Measurements from ENCODE around the gene PRAC1.

Gene PRAC1

DNA sequence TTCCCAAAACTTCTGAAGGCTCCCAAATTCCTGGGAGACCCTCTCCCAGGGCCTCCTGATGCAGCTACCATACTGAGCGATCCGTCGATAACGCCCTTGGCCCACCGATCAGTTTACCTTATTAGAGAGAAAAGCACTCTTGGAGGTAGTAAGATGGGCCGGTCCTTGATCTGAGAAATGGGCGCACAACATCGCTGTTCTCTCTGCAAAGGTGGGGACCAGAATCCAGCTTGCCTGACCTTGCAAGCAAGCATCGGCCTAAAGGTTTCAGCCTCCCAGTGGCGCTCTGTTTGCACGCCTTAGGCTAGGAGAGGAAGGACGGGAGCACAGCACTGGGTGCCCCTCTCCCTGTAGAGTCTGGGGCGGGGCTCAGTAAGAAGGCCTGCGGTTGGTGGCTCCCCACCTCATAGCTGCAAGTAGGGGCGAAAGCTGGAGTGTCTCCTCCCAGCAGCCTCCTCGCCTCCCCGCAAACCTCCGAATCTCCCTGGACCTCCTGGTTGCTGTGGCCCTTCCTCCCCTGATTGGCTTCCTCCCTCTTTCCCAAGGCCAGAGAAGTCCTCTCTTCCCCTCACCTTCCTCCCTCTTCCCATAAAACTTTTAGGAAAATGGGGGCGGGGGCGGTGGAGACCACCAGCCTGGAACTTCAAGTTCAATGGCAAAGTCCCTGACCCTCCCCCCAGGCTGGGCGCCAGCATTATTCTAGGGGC is at the start of gene PRAC1:
TSS of gene PRAC1 (minus strand) at position 318 of the 707 bp plus-strand sequence. CDS start at position 192, 126 bp downstream.
- DNase-seq (ENCODE audit: low spot score), result no peak

GRCh38 chr17:48770954-48771353 is 48.6 kb upstream of the PRAC1 start:
- DNase-seq (ENCODE audit: low spot score), result no peak

DNA sequence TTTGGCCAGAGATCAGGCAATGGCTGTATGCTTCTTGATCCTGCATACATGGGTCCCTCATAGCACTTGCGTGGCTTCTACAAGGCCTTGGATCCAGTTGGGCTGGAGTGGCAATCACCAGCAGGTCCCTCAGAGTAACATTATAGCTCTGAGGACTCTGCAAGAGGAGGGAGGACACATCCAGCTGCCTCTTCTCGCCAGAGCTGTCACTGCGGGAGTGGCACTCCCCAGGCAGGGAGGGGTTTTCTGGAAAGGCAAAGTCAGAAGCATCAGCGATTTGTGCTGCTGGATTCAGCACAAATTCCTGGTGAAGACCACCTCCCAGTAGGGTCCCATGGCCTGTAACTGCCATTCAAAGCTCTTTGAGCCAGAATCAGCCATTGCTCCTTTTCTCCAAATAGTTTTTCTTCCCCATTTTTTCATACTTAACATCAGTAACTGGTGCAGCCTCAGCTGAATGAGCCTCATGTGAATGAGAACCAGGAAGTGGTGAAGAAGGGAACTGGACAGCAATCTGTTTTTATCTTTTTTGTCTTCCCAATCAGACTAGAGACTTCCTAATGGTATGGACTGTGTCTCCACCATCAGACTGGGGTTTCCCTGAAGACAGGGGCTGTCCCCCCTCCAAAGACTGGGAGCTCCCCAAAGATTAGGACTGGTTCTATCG is 46.8 kb upstream of the PRAC1 start:
- no peak for DNase-seq (ENCODE audit: low spot score)

- DNase-seq (ENCODE audit: low spot score), result no peak
Measured at GRCh38 chr17:48767263-48767774, 45.0 kb upstream of the PRAC1 start.

GRCh38 chr17:48761114-48761513 is 38.8 kb upstream of the PRAC1 start:
- DNase-seq (ENCODE audit: low spot score), result no peak

DNA sequence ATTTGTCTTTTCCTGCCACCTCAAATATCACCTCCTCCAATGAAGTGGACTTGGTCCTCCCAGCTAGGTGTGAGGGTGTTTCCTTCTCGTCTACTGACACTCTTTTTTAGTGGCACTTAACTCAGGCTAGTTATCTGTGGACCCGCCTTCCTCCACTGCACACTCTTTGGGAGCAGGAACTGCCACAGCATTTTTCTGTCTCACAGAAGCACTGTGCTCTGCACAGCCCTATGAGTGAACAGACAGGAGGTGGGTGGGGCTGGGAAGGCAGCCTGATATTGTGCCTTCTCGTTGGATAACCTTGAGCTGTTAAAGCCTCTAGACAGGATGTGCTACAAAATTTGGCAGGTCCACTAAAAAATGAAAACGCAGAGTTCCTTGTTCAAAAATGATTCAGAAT is 38.1 kb upstream of the PRAC1 start:
- no peak for DNase-seq (ENCODE audit: low spot score)

GRCh38 chr17:48759288-48759687 is 37.0 kb upstream of the PRAC1 start:
- no peak for DNase-seq (ENCODE audit: low spot score)

DNA sequence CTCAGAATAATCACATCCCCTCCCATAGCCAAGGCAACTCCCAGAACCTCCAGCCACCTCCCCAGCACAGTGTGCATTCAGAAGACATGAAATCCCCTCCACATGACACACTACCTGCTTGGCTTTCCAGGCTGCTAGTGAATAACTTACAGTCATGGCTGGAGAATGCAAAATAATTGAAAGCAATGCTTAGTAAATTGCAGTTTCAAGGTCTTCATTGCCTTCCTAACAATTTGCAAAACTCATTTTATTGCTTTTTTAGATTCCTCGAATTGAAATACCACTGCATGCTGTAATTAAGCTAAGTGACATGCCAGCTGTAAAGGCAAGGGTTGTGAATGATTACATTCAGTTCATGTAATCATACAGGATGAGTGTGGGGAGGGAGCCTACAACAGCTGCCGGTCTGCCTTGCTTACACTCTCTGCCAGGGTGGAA is 35.2 kb upstream of the PRAC1 start:
- DNase-seq (ENCODE audit: low spot score), result no peak

GRCh38 chr17:48756830-48757251 is 34.5 kb upstream of the PRAC1 start:
- DNase-seq (ENCODE audit: low spot score), result no peak

DNA sequence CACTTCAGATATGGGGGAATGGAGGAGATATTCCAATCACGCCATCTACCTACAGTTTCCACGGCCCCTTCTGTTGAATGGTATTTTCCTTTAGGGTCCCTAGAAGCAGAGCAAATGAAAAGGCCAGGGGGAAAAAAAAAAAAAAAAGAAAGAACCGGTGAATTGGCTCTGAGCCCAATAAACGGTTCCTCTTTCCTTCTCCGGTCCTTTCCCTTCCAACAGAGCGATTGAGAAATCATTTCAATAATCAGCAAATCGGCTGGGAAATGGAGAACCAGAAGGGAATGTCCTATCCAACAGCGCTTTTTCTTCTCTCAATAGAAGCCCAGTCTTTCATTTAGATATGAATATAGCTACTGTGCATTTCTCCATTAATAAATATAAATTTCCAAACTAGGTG is 33.0 kb upstream of the PRAC1 start:
- DNase-seq (ENCODE audit: low spot score), result no peak

DNA sequence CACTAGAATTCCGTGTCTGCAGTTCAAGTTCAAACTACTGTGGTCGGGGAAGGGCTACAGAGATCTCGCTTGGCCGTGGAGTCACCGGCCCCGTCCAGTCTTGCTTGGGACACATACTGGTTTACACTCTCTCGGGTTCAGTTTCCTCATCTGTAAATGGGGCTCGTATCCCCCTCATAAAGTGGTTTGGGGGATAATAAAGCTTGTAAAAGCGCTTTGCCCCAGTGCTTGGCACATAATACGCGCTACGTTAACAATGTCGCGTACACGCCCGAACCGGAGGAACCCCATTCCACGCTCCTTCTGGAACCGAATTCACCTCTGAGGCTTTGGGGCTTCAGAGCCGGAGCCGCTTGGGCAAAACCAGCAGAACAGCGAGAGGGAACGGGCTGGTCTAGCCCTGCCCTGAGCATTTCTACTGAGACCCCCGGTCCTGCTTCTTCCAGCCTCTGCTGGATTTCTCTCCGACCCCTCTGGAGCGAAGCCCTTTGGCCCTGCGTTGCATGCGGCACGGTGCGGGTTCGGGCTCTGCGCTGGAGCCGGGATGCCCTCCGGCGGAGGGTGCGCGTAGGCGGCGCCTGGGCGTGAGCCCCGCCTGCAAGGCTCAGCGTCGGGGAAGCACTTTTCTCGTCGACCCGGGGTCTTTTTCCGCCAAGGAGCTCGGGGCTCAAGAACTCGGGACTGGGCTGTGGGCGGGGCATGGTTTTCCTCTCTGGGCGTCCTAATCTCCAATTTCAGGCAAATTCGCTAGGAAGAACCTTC is 32.4 kb upstream of the PRAC1 start:
- no peak for DNase-seq (ENCODE audit: low spot score)

DNA sequence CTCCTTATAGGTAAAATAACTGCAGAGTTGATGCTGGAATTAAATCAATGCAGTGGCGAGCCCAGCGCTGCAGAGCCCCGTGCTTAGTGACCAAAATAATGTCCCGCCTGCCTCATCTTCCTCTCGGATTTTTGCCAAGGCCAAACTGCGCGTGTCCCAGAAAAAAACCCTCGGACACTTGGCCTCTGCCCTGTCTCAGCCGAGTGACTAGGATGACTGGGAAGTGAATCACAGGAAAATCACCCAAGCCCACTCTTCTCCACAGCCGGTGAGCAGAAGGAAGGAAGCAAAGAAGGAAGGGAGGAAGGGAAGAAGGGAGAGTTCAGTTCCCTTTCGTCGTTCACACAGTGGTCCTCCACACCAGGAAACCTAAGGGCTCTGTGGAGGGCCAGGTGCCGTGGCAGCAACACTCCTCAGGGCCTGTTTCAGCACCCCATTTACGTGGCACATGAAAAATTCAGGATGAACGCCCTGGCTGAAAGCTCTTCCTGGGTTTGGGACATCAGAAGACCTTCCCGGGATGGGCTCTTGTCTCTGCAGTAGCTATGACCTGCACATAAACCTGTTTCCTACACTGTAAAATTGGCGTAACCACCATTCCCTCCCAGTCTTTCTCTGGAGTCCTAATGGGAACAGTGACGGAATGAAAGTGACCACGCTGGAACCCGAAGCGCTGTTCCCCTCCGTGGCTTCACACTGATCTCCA is 31.6 kb upstream of the PRAC1 start:
- DNase-seq (ENCODE audit: low spot score), result no peak

DNA sequence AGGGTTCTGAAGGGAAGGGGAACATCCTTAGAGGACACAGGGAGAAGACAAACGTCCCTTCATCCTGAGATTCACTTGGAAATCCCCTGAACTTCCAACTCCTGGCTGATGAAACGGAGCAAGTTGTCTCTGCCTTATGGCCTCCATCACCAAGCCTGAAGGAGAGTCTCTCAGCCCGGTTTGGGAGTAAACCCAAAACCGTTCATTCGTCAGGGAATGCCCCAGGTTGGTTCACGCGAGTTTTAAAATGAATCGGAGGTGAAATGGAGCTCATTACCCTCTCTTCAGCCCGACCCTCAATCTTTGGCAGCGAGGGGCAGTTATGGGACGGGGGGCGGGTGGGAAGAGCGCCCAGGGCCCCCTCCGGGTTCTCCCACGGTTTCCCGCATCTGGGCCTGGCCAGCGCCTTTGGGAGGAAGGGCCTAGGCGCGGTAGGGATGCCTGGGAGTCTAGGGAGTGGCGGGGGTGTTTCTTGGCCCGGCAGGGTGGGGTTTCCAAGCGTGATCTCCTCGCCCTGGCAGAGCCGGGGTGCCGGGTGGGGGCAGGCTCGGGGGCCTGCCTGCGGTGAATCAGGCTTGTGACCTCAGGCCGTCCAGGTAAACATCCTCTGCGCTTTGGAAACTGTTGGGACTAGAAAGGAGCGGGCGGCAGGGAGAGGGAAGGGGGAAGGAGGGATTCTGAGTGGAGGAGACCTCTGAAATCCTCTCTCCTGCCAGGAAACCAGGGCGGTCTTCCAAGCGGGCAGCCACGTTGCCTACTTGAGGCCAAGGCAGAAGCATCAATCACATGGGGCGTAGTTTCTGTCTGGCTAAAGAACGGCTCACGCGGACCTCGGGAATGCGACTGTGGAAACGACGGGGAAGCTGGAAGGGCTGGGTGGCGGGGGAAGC is 30.3 kb upstream of the PRAC1 start:
- DNase-seq (ENCODE audit: low spot score), result no peak

DNA sequence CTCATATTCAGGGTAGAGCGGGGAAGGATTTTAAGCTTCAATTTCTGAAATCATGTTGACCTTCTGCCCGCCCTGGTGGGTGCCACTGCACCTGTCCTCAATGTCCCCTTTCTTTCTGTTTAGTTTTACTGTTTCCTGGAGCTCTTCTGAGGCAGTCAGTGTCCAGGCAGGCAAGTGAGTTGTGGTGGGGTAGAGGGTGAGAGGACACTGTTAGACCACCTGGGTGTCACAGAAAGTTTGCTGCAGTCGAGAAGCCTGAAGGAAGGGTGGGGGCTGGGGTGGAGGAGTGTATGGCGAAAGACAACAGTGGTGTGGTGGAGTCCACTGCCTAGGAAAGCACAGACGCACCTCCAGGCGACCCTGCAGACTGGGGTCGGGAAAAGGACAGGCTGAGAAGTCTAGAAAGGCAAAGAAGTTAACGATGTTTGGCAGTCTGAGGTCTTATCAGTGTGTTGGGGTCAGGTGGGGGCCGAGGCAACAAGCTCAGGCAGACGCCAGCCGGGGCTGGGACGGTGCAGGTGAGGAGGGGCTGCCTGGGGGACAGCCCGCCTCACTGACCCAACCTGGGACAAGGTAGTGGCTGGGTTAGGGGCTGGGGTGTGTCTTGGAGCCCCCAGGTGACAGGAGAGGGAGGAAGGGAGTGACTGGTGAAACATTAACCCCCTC is 29.5 kb upstream of the PRAC1 start:
- DNase-seq (ENCODE audit: low spot score), result no peak

- DNase-seq (ENCODE audit: low spot score), result no peak
Measured at GRCh38 chr17:48751172-48751571, 28.9 kb upstream of the PRAC1 start.

GRCh38 chr17:48749621-48750553 is 27.6 kb upstream of the PRAC1 start:
- no peak for DNase-seq (ENCODE audit: low spot score)

- DNase-seq (ENCODE audit: low spot score), result no peak
Measured at GRCh38 chr17:48748718-48749566, 26.6 kb upstream of the PRAC1 start.

Measured in CD4-positive, alpha-beta T cell treated with Interleukin-6 at 100 ng/mL for 8 hours (primary cell).